ENCODE results near the gene ZSCAN31.

DNA sequence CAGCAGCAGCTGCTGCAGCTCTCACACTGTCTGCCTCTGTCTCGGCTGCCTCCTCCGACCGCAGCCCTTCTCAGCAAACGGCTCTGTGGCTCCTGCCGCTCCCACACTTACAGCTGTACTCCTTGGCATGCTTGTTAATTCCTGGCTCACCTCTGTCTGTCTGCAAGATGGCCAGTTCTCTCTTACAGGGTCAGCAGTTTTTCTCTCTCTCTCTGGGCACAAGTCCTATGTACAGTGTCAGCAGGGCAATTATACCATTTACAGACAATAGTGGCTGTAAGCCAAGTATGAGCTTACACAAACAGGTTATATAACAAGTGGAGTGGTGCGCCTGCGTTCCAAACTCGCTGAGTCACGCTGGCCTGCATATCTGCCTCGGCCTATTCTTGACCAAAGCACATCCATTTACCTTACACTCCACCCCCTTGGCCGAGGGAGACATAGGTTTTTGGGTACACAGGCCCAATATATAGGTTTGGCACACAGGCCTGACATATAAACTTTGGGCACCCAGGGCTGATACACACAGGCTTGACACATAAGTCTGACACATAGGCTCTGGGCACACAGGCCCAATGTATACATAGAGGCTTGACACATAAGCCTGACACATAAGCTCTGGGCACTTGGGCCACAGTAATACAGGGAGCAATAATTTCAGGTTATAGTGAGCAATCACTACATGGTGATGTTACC, 18.2 kb upstream of the ZSCAN31 start:
- TF ChIP-seq POLR2A (IDR thresholded peaks at IDR 0.05; ENCODE audit: borderline replicate concordance, extremely low read depth, insufficient read depth, insufficient read length), result no peak
- TF ChIP-seq ZFX (IDR thresholded peaks at IDR 0.05), result no peak
- TF ChIP-seq, protein P1, sequence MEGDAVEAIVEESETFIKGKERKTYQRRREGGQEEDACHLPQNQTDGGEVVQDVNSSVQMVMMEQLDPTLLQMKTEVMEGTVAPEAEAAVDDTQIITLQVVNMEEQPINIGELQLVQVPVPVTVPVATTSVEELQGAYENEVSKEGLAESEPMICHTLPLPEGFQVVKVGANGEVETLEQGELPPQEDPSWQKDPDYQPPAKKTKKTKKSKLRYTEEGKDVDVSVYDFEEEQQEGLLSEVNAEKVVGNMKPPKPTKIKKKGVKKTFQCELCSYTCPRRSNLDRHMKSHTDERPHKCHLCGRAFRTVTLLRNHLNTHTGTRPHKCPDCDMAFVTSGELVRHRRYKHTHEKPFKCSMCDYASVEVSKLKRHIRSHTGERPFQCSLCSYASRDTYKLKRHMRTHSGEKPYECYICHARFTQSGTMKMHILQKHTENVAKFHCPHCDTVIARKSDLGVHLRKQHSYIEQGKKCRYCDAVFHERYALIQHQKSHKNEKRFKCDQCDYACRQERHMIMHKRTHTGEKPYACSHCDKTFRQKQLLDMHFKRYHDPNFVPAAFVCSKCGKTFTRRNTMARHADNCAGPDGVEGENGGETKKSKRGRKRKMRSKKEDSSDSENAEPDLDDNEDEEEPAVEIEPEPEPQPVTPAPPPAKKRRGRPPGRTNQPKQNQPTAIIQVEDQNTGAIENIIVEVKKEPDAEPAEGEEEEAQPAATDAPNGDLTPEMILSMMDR (IDR thresholded peaks at IDR 0.05 in 2 of 3, conservative IDR thresholded peaks at IDR 0.05 in 1 of 3; ENCODE audit: borderline replicate concordance in 1 of 3, insufficient read depth in 1 of 3, low read depth in 2 of 3, low read length in 2 of 3), result no peak
- TF ChIP-seq YY1 (IDR thresholded peaks at IDR 0.05; ENCODE audit: extremely low read depth, insufficient replicate concordance, low read depth, low read length), result no peak
